HepG2 (cell line): ENCODE measurements around the gene N4BP2. TPM values are rescaled to one million over a fixed set of nuclear protein-coding genes. Genes with fewer than 3 reads are reported as not detected.
A peak's percentile ranks its signal among the peaks of the same experiment; 100 is the strongest.

Experiments
- ATAC-seq: fragments of 200-7000 bp; cut with Tn5 transposase; 3 replicates; pipeline ENCODE4 v1.9.1; 2020; ENCODE audit warnings: mild to moderate bottlenecking, moderate library complexity
- BruUV-seq: library from RNA; stranded (reverse); fragments of 400-500 nt; replicated peaks from 2 replicates; lab custom pipeline; 2021; lab: Mats Ljungman, UMichigan
- CTCF ChIA-PET: fragments of 300-600 bp; formaldehyde crosslinking; extraction: SDS; loops from one replicate; lab custom pipeline; 2021; ENCODE audit warnings: low total read pairs, inconsistent platforms, low intra/inter-chr PET ratio; lab: Yijun Ruan, JAX
- POLR2A ChIA-PET: fragments of 350-600 bp; sonication (Branson Sonifier 250); formaldehyde crosslinking; loops from one replicate; lab custom pipeline; 2020; ENCODE audit warnings: antibody characterized with exemption, inconsistent platforms; lab: Yijun Ruan, JAX
- DNase-seq: peaks from one replicate; pipeline ENCODE4 v3.0.0-alpha.2; 2015; ENCODE audit warnings: low spot score
- FAIRE-seq: peaks from 3 replicates; lab custom pipeline; 2011; peaks lifted over from hg19 to GRCh38; lab: Jason Lieb, UNC
- H2AFZ ChIP-seq: one replicate; pipeline ENCODE4 v1.6.1; 2011; ENCODE audit warnings: low read length, inconsistent platforms
- H3K27ac ChIP-seq: fragments of 300-600 bp; 3 replicates; pipeline ENCODE4 v1.8.0; 2011; ENCODE audit warnings: mixed run types, mild to moderate bottlenecking, mixed read lengths, low read length, inconsistent platforms; ENCODE audit not compliant: insufficient read depth; ENCODE audit errors: extremely low read length
- H3K27me3 ChIP-seq, 2 experiments: fragments of 200-600 bp in 1 of 2; 2 replicates in 1 of 2; 3 replicates in 1 of 2; pipeline versions ENCODE4 v1.6.0 to v1.8.0; 2011; ENCODE audit warnings: low read length in 2 of 2, mild to moderate bottlenecking in 2 of 2, moderate library complexity in 2 of 2, inconsistent platforms in 1 of 2; ENCODE audit not compliant: insufficient read depth in 2 of 2, control insufficient read depth in 1 of 2
- H3K36me3 ChIP-seq, 2 experiments: fragments of 200-600 bp in 1 of 2; replicated peaks in 1 of 2; 2 replicates in 1 of 2; 3 replicates in 1 of 2; pipeline versions ENCODE4 v1.5.1 to v1.8.0; 2011; ENCODE audit warnings: low read length in 2 of 2, inconsistent platforms in 1 of 2; ENCODE audit not compliant: insufficient read depth in 2 of 2, control insufficient read depth in 1 of 2
- H3K4me1 ChIP-seq: 2 replicates; pipeline ENCODE4 v1.5.1; 2012; ENCODE audit warnings: low read length, inconsistent platforms; ENCODE audit not compliant: insufficient read depth
- H3K4me2 ChIP-seq: 2 replicates; pipeline ENCODE4 v1.6.0; 2011; ENCODE audit warnings: low read depth, low read length, inconsistent platforms
- H3K4me3 ChIP-seq, 3 experiments: fragments of 200-600 bp in 1 of 3; sonication (generic), shearing (Covaris generic) in 1 of 3; replicated peaks in 1 of 3; 2 replicates each; pipeline ENCODE4 v1.5.1; 2011 to 2016; ENCODE audit warnings: low read length in 3 of 3, inconsistent platforms in 2 of 3, low read depth in 2 of 3, mild to moderate bottlenecking in 2 of 3, control low read depth in 1 of 3, mixed read lengths in 1 of 3; ENCODE audit not compliant: insufficient read depth in 1 of 3
- H3K79me2 ChIP-seq: one replicate; pipeline ENCODE4 v1.6.1; 2011; ENCODE audit warnings: low read length, inconsistent platforms; ENCODE audit not compliant: insufficient read depth
- H3K9ac ChIP-seq: 2 replicates; pipeline ENCODE4 v1.6.0; 2011; ENCODE audit warnings: mild to moderate bottlenecking, low read depth, low read length, inconsistent platforms; ENCODE audit not compliant: insufficient read depth
- H3K9me3 ChIP-seq: 2 replicates; pipeline ENCODE4 v1.5.1; 2012; ENCODE audit warnings: mild to moderate bottlenecking, low read length
- H4K20me1 ChIP-seq: 2 replicates; pipeline ENCODE4 v1.6.0; 2011; ENCODE audit warnings: inconsistent platforms, mild to moderate bottlenecking, low read length, moderate library complexity; ENCODE audit not compliant: insufficient read depth
- BCL3 ChIP-seq: sonication (generic); formaldehyde crosslinking; IDR thresholded peaks from 2 replicates; pipeline ENCODE4 v1.5.1; 2020; ENCODE audit warnings: mild to moderate bottlenecking, missing genetic modification reagents, moderate library complexity
- CBX1 ChIP-seq: IDR thresholded peaks from one replicate; pipeline ENCODE4 v1.6.1; 2016; ENCODE audit warnings: antibody characterized with exemption, low read depth
- FOXJ3 ChIP-seq: sonication (generic); formaldehyde crosslinking; IDR thresholded peaks from 2 replicates; pipeline ENCODE4 v1.4.0; 2020; ENCODE audit warnings: missing genetic modification reagents, mild to moderate bottlenecking, borderline replicate concordance
- HNF4G ChIP-seq, 2 experiments: sonication (generic) in 1 of 2; formaldehyde crosslinking in 1 of 2; IDR thresholded peaks; 2 replicates each; pipeline versions ENCODE4 v1.4.0 to v1.6.1; 2011 to 2020; ENCODE audit warnings: borderline replicate concordance in 2 of 2, low read depth in 2 of 2, mild to moderate bottlenecking in 2 of 2, low read length in 1 of 2, missing genetic modification reagents in 1 of 2, moderate library complexity in 1 of 2
- KDM3A ChIP-seq: IDR thresholded peaks from 2 replicates; pipeline ENCODE4 v1.6.1; 2018; ENCODE audit warnings: low read depth, missing compliant biosample characterization
- MAF1 ChIP-seq: sonication (generic); formaldehyde crosslinking; IDR thresholded peaks from 2 replicates; pipeline ENCODE4 v1.5.0; 2020; ENCODE audit warnings: missing genetic modification reagents, borderline replicate concordance
- MIER2 ChIP-seq: IDR thresholded peaks from 2 replicates; pipeline ENCODE4 v1.6.1; 2016; ENCODE audit warnings: missing biosample characterization, missing genetic modification reagents
- NFIC ChIP-seq: IDR thresholded peaks from 2 replicates; pipeline ENCODE4 v1.6.1; 2012; ENCODE audit warnings: mild to moderate bottlenecking, low read length, inconsistent platforms
- THRA ChIP-seq: sonication (generic); formaldehyde crosslinking; IDR thresholded peaks from 2 replicates; pipeline ENCODE4 v1.4.0; 2020; ENCODE audit warnings: missing genetic modification reagents, borderline replicate concordance
- TP53 ChIP-seq: sonication (generic); formaldehyde crosslinking; conservative IDR thresholded peaks from 2 replicates; pipeline ENCODE4 v1.4.0; 2020; ENCODE audit warnings: missing genetic modification reagents
- ZFP36 ChIP-seq: fragments of 150-350 bp; IDR thresholded peaks from 2 replicates; pipeline ENCODE4 v1.6.1; 2018; ENCODE audit warnings: borderline replicate concordance, low read length, low read depth; ENCODE audit not compliant: partially characterized antibody
- ZNF335 ChIP-seq: sonication (generic); formaldehyde crosslinking; IDR thresholded peaks from 2 replicates; pipeline ENCODE4 v1.4.0; 2020; ENCODE audit warnings: missing genetic modification reagents
- ZNF33B ChIP-seq: sonication (generic); formaldehyde crosslinking; IDR thresholded peaks from 2 replicates; pipeline ENCODE4 v1.5.1; 2020; ENCODE audit warnings: mild to moderate bottlenecking, missing genetic modification reagents
- ZNF550 ChIP-seq: sonication (generic); formaldehyde crosslinking; IDR thresholded peaks from 2 replicates; pipeline ENCODE4 v1.4.0; 2020; ENCODE audit warnings: mild to moderate bottlenecking, missing genetic modification reagents, borderline replicate concordance
- ZNF567 ChIP-seq: sonication (generic); formaldehyde crosslinking; IDR thresholded peaks from 2 replicates; pipeline ENCODE4 v1.8.1; 2023; ENCODE audit warnings: mild to moderate bottlenecking, missing genetic modification reagents, borderline replicate concordance
- ZNF619 ChIP-seq: sonication (generic); formaldehyde crosslinking; IDR thresholded peaks from 2 replicates; pipeline ENCODE4 v1.4.0; 2020; ENCODE audit warnings: mild to moderate bottlenecking, missing genetic modification reagents
- WGBS: methylation state at CpG from one replicate; pipeline ENCODE4 v1.1.6; 2017; ENCODE audit warnings: low lambda C conversion rate; 5-methylcytosine and 5-hydroxymethylcytosine counted together
- in situ Hi-C: cut with HindIII; loops from 2 replicates; pipeline ENCODE4 v1.10.0; 2017; ENCODE audit warnings: low pct_unique_long_range_greater_than_20kb; ENCODE audit not compliant: extremely low pct_ligation_motif_present
- intact Hi-C: fragments of 100-400 bp; cut with micrococcal nuclease; formaldehyde crosslinking; loops from one replicate; pipeline ENCODE4 v1.10.0; 2022; ENCODE audit not compliant: unreplicated experiment
- polyA plus RNA-seq, 8 experiments: library from polyadenylated mRNA; depleted of rRNA in 3 of 8; stranded (reverse) in 7 of 8; unstranded in 1 of 8; fragments of >200 nt; fragmentation: Illumina TruSeq in 4 of 8; extraction: Trizol in 4 of 8; gene quantifications; 2 replicates each; pipeline versions ENCODE4 v1.2.1 to v1.2.3, GENCODE V29; 2011 to 2016; ENCODE audit warnings: low read depth in 4 of 8, missing spikeins in 1 of 8, mixed read lengths in 1 of 8; ENCODE audit not compliant: insufficient read depth in 1 of 8
- total RNA-seq, 5 experiments: library from RNA; depleted of rRNA; stranded (reverse); fragments of >200 nt; fragmentation: Illumina TruSeq; extraction: Trizol; gene quantifications; 2 replicates each; pipeline ENCODE4 v1.2.3, GENCODE V29; 2016; ENCODE audit warnings: low read depth in 1 of 5
- TF ChIP-seq, protein P1 (sequence below): sonication (generic); formaldehyde crosslinking; conservative IDR thresholded peaks from 2 replicates; pipeline ENCODE4 v1.8.0; 2022; ENCODE audit warnings: low read depth, missing genetic modification reagents
- TF ChIP-seq, protein P2 (sequence below): sonication (generic); formaldehyde crosslinking; IDR thresholded peaks from 2 replicates; pipeline ENCODE4 v1.4.0; 2020; ENCODE audit warnings: missing genetic modification reagents

N4BP2 gene
- total and polyA plus RNA-seq, 2 of the 13 experiments (the other 11 are each of a cell fraction or from before 2014, with no cell fraction given): 5.6 to 12.9 TPM

GRCh38 chr4:40055863-40056715, 561 bp upstream of the N4BP2 start:
- Histone ChIP-seq H3K79me2 (peaks cover 25% of the 10 kb centered on the region), H2AFZ (no peak overlapping the region), H3K4me2 (peak overlapping the region; percentile 73), H3K9ac (peak overlapping the region; percentile 93), H3K27ac (peak overlapping the region; percentile 99), H3K36me3 (no peaks in the 10 kb centered on the region; a peak in 1 of 5 replicates), H4K20me1 (no peaks in the 10 kb centered on the region; the same call in 1 of the 2 replicates), H3K4me1 (peaks cover 33% of the 10 kb centered on the region), H3K27me3 (no peaks in the 10 kb centered on the region), H3K4me3 (peak overlapping the region; percentile 74 to 86 (median 84)), H3K9me3 (no peaks in the 10 kb centered on the region)
- POLR2A ChIA-PET: interaction anchor here (0.6 to 1.9 kb wide), 14 partner anchors 9 to 597 kb away, joined by 3 to 17 read pairs (median 3); partner anchors contain the start of genes LIAS and UGDH
- CTCF ChIA-PET: interaction anchor here (0.7 kb wide), 1 partner anchor 253 kb away, joined by 3 read pairs; no protein-coding TSS in a partner anchor
- DNase-seq (peak; percentile 30), ATAC-seq (peak; percentile 52), FAIRE-seq (no peak)
- BruUV-seq: no TSS peak
- WGBS: 0% methylated on average over 46 of the region's 86 CpGs
- intact Hi-C loops: loop anchor here (2.0 to 5.0 kb wide), 2 partner anchors 253 to 589 kb away; no protein-coding TSS in a partner anchor
- in situ Hi-C loops: loop anchor here (10.0 kb wide), 1 partner anchor 259 kb away; no protein-coding TSS in a partner anchor
- TF ChIP-seq ZNF567 (CRISPR knock-in tag) (no peak), ZNF33B (CRISPR knock-in tag) (no peak; the same call in 1 of the 2 replicates), TP53 (CRISPR knock-in tag) (no peak), ZNF335 (CRISPR knock-in tag) (0 out of 2 replicates have a peak, but pooled peaks have one; percentile 10), ZNF550 (CRISPR knock-in tag) (no peak), ZFP36 (no peak), KDM3A (CRISPR knock-in tag) (no peak), MIER2 (CRISPR knock-in tag) (no peak), FOXJ3 (CRISPR knock-in tag) (no peak), MAF1 (CRISPR knock-in tag) (no peak), THRA (CRISPR knock-in tag) (no peak), HNF4G (IDR thresholded peaks at IDR 0.05; ENCODE audit: borderline replicate concordance, low read depth, low read length) (0 out of 2 replicates have a peak, but pooled peaks have one; percentile 27), HNF4G (CRISPR knock-in tag; IDR thresholded peaks at IDR 0.05; ENCODE audit: borderline replicate concordance, low read depth) (no peak), NFIC (no peak), BCL3 (CRISPR knock-in tag) (peak; percentile 20; the same call in 1 of the 2 replicates), ZNF619 (CRISPR knock-in tag) (0 out of 2 replicates have a peak, but pooled peaks have one; percentile 31), CBX1 (no peak)
- TF ChIP-seq, protein P1, sequence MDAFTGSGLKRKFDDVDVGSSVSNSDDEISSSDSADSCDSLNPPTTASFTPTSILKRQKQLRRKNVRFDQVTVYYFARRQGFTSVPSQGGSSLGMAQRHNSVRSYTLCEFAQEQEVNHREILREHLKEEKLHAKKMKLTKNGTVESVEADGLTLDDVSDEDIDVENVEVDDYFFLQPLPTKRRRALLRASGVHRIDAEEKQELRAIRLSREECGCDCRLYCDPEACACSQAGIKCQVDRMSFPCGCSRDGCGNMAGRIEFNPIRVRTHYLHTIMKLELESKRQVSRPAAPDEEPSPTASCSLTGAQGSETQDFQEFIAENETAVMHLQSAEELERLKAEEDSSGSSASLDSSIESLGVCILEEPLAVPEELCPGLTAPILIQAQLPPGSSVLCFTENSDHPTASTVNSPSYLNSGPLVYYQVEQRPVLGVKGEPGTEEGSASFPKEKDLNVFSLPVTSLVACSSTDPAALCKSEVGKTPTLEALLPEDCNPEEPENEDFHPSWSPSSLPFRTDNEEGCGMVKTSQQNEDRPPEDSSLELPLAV: no peak
- TF ChIP-seq, protein P2, sequence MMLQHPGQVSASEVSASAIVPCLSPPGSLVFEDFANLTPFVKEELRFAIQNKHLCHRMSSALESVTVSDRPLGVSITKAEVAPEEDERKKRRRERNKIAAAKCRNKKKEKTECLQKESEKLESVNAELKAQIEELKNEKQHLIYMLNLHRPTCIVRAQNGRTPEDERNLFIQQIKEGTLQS (CRISPR knock-in tag): peak; percentile 42; the same call in 1 of the 2 replicates
